Brain microvascular endothelial cell (primary cell): ENCODE measurements around the gene HTR3B.

Source experiments
- DNase-seq: peaks from one replicate; pipeline ENCODE4 v3.0.0-alpha.2; 2020
- H3K27ac ChIP-seq: fragments of 250-450 bp; sonication (Bioruptor Pico); 2 replicates; pipeline ENCODE4 v1.5.1; 2020; ENCODE audit warnings: mild to moderate bottlenecking, moderate library complexity
- H3K27me3 ChIP-seq: fragments of 250-450 bp; sonication (Bioruptor Pico); replicated peaks from 2 replicates; pipeline ENCODE4 v1.5.1; 2020; ENCODE audit warnings: mild to moderate bottlenecking
- H3K36me3 ChIP-seq: fragments of 250-450 bp; sonication (Bioruptor Pico); replicated peaks from 2 replicates; pipeline ENCODE4 v1.5.1; 2020; ENCODE audit warnings: mild to moderate bottlenecking
- H3K4me3 ChIP-seq: 2 replicates; pipeline ENCODE4 v1.5.1; 2011; ENCODE audit warnings: low read depth, mild to moderate bottlenecking, control low read depth, low read length, moderate library complexity
- CTCF ChIP-seq: IDR thresholded peaks from 2 replicates; pipeline ENCODE4 v1.5.1; 2011; ENCODE audit warnings: low read depth, mild to moderate bottlenecking, moderate library complexity, low read length, control low read depth, inconsistent platforms; ENCODE audit errors: missing control alignments
- in situ Hi-C: cut with HindIII; loops from 2 replicates; pipeline ENCODE4 v1.10.0; 2017; ENCODE audit warnings: low sequenced_read_pairs, low pct_ligation_motif_present

HTR3B gene, protein sequence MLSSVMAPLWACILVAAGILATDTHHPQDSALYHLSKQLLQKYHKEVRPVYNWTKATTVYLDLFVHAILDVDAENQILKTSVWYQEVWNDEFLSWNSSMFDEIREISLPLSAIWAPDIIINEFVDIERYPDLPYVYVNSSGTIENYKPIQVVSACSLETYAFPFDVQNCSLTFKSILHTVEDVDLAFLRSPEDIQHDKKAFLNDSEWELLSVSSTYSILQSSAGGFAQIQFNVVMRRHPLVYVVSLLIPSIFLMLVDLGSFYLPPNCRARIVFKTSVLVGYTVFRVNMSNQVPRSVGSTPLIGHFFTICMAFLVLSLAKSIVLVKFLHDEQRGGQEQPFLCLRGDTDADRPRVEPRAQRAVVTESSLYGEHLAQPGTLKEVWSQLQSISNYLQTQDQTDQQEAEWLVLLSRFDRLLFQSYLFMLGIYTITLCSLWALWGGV

GRCh38 chr11:113904379-113905101 lies at the start of gene HTR3B:
TSS of gene HTR3B (plus strand) at chr11:113904796. CDS start at chr11:113904934, 138 bp downstream.
- Histone ChIP-seq H3K27ac (no peak within 1 kb of the TSS), H3K27me3 (no peaks in the 10 kb centered on the region), H3K36me3 (no peaks in the 10 kb centered on the region), H3K4me3 (no peak within 1 kb of the TSS)
- no peak for DNase-seq
- in situ Hi-C loops: loop anchor here (25.0 kb wide), 1 partner anchor 358 kb away; no protein-coding TSS in a partner anchor
- no peak for TF ChIP-seq CTCF

DNA sequence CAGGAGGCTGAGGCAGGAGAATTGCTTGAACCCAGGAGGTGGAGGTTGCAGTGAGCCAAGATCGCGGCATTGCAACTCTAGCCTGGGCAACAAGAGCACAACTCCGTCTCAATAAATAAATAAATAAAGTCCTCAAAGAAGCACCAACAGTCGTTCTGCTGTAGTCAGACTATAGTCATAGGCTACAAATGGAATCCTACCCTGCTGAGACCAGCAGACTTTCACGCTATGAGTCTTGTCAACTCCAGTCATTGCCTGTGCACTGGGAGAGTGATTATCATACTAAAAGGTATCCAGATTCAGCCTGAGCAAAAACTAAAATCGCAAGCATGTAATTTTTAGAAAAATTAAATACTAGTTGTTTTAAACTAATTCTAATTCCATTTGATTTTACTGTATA lies 48.8 kb upstream of the HTR3B start:
- no peak for TF ChIP-seq CTCF
- DNase-seq: no peak
- no peaks in the 10 kb centered on the region for H3K27me3 ChIP-seq
- in situ Hi-C loops: no loop called here
- no peaks in the 10 kb centered on the region for H3K36me3 ChIP-seq
- H3K4me3 ChIP-seq: no peak overlapping the region
- no peak overlapping the region for H3K27ac ChIP-seq

- H3K36me3 ChIP-seq: no peaks in the 10 kb centered on the region
- in situ Hi-C loops: no loop called here
- DNase-seq: no peak
- no peaks in the 10 kb centered on the region for H3K27me3 ChIP-seq
- no peak for TF ChIP-seq CTCF
- H3K4me3 ChIP-seq: no peak overlapping the region
- H3K27ac ChIP-seq: no peak overlapping the region
Measured at GRCh38 chr11:113856966-113857759, 47.4 kb upstream of the HTR3B start.

DNA sequence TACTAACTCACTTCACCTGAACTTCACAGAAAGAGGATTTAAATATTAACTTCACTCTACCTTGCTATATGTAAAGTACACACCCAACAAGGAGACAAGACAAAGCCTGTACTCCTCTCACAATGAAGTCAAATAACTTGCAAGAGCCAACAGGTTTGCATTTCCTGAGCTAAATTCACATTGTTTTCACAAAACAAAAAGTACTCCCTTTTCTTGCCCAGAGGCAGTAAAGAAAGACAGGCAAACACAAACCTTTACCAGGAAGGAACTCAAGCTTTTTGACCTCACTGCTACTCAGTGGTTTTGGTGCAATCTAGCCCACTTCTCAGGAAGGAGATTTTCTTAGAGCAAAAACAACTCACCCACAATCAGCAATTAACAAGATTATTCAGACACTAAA lies 44.9 kb upstream of the HTR3B start:
- no peaks in the 10 kb centered on the region for H3K36me3 ChIP-seq
- in situ Hi-C loops: no loop called here
- H3K27ac ChIP-seq: no peak overlapping the region
- DNase-seq: no peak
- no peak overlapping the region for H3K4me3 ChIP-seq
- TF ChIP-seq CTCF: no peak
- no peaks in the 10 kb centered on the region for H3K27me3 ChIP-seq

DNA sequence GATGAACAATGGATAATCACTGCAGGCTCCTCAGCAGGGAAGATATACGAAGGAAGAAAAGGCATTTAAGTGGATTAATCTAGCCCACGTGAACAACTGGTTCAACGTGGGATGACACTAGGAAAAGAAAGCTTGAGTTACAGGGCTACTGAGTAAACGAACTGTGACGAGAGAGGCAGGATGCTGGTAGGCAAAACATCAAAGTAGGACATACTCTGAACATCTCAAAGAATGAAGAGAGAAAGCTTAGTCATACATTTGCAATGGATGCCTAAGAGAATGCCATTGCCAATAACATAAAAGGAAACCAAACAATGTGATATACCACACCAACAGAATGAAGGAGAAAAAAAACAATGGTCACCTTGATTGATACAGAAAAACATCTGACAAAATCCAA lies 42.2 kb upstream of the HTR3B start:
- no peak for TF ChIP-seq CTCF

More for the DNA sequence above, 42.2 kb upstream of the HTR3B start:
- no peak overlapping the region for H3K27ac ChIP-seq
- H3K36me3 ChIP-seq: no peaks in the 10 kb centered on the region
- in situ Hi-C loops: no loop called here
- H3K27me3 ChIP-seq: no peaks in the 10 kb centered on the region
- H3K4me3 ChIP-seq: no peak overlapping the region
- peak; percentile 43 for DNase-seq
